H1 (cell line): ENCODE results near the gene PIK3R5.

Source experiments
- CEBPB ChIP-seq: IDR thresholded peaks from 2 replicates; pipeline ENCODE4 v1.6.1; 2012; ENCODE audit warnings: low read depth, low read length
- CTCF ChIP-seq, 3 experiments: IDR thresholded peaks; 1 replicate in 2 of 3; 2 replicates in 1 of 3; pipeline versions ENCODE4 v1.5.1 to v1.6.1; 2011; ENCODE audit warnings: low read length in 3 of 3, mild to moderate bottlenecking in 3 of 3, inconsistent platforms in 2 of 3, low read depth in 1 of 3, moderate library complexity in 1 of 3; ENCODE audit not compliant: insufficient read depth in 1 of 3; ENCODE audit errors: control extremely low read depth in 1 of 3
- EZH2 ChIP-seq: fragments of 200-600 bp; sonication (generic); IDR thresholded peaks from 2 replicates; pipeline ENCODE4 v1.7.1; 2012; ENCODE audit warnings: low read depth, mild to moderate bottlenecking, moderate library complexity, low read length, inconsistent platforms; ENCODE audit not compliant: severe bottlenecking
- JUND ChIP-seq: IDR thresholded peaks from 2 replicates; pipeline ENCODE4 v1.6.1; 2011; ENCODE audit warnings: mild to moderate bottlenecking, improper control_type of control experiment, low read length
- POLR2A ChIP-seq, 2 experiments: IDR thresholded peaks; 1 replicate in 1 of 2; 2 replicates in 1 of 2; pipeline ENCODE4 v1.6.1; 2011; ENCODE audit warnings: low read depth in 2 of 2, low read length in 2 of 2, mild to moderate bottlenecking in 2 of 2; ENCODE audit errors: control extremely low read depth in 1 of 2
- POLR2AphosphoS5 ChIP-seq: IDR thresholded peaks from 2 replicates; pipeline ENCODE4 v1.6.1; 2011; ENCODE audit warnings: low read depth, low read length
- RBBP5 ChIP-seq: IDR thresholded peaks from 2 replicates; pipeline ENCODE4 v1.7.1; 2012; ENCODE audit warnings: low read depth, mild to moderate bottlenecking, inconsistent platforms, low read length, moderate library complexity, borderline replicate concordance
- SIN3A ChIP-seq, 2 experiments: IDR thresholded peaks in 1 of 2; conservative IDR thresholded peaks in 1 of 2; 2 replicates each; pipeline ENCODE4 v1.6.1; 2011 to 2012; ENCODE audit warnings: low read length in 2 of 2, improper control_type of control experiment in 1 of 2, low read depth in 1 of 2, mild to moderate bottlenecking in 1 of 2
- SP1 ChIP-seq: IDR thresholded peaks from 2 replicates; pipeline ENCODE4 v1.6.1; 2011; ENCODE audit warnings: low read depth, low read length

GRCh38 chr17:8890671-8891070 lies 74.8 kb downstream of the PIK3R5 start:
- TF ChIP-seq JUND (no peak), CTCF (IDR thresholded peaks at IDR 0.05; ENCODE audit: control extremely low read depth in 1 of 3, insufficient read depth in 1 of 3, low read depth in 1 of 3, low read length in 3 of 3) (no peak), CEBPB (no peak), POLR2A (IDR thresholded peaks at IDR 0.05; ENCODE audit: control extremely low read depth in 1 of 2, low read depth in 2 of 2, low read length in 2 of 2) (no peak), SP1 (no peak), POLR2AphosphoS5 (no peak), RBBP5 (no peak), EZH2 (no peak), SIN3A (conservative IDR thresholded peaks at IDR 0.05 in 1 of 2, IDR thresholded peaks at IDR 0.05 in 1 of 2; ENCODE audit: low read depth in 1 of 2, low read length in 2 of 2) (no peak)
